ENCODE results near the gene ODF2.
"Not testable (repeated sequence)": the region's sequence is repeated elsewhere in the genome, so short reads cannot be mapped to it uniquely, and the experiment has no call there.

Gene ODF2

DNA sequence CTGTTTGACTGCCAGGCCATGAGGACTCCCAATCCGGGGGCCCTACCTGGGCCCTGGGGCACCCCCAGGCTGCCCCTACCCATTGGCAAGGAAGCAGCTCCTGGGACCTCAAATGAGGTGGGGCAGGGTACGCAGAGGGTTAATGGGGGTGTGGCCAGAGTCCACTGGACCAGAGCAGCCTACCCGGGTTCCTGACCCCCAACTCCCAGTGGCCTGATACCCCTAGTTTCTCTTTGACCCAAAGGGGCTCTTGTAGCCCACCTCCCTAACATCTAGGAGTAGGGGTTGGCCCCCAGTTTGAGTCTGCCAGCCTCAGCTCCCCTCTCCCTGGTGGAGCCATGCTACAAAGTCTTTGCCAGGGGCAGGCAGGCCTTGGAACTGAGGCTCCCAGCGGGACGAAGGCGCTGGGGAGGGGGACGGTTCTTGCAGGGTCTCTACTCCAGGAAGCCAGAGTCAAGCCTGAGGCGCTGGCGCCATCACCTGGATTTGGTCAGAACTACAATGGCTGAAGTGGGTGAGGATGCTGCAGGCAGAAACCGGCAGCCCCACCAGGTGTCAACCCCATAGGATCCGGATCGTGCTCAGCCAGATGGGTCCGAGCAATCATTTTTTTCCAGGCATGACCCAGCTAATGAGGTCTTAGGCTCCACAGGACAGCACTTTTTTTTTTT, 43.6 kb upstream of the ODF2 start:
- no peak overlapping the region for H3K4me3 ChIP-seq (ENCODE audit: insufficient read length, low read depth)
- peaks cover 26% of the 10 kb centered on the region for H3K4me1 ChIP-seq (ENCODE audit: insufficient read depth, insufficient read length)
- peak; percentile 89 for DNase-seq (ENCODE audit: low read depth, low spot score)
- TF ChIP-seq YY1 (IDR thresholded peaks at IDR 0.05; ENCODE audit: insufficient read depth, insufficient read length) (no peak), SUZ12 (IDR thresholded peaks at IDR 0.05; ENCODE audit: extremely low read depth, insufficient read depth, insufficient read length) (no peak), ZNF274 (IDR thresholded peaks at IDR 0.05; ENCODE audit: low read depth, low read length) (no peak)
- H3K9me3 ChIP-seq (ENCODE audit: insufficient read depth, low read length), result no peaks in the 10 kb centered on the region
- H3K9ac ChIP-seq (ENCODE audit: insufficient read length, low read depth), result no peak overlapping the region
- H3K27me3 ChIP-seq (ENCODE audit: insufficient read depth, insufficient read length), result peaks cover 50% of the 10 kb centered on the region
- no peaks in the 10 kb centered on the region for H3K36me3 ChIP-seq (ENCODE audit: insufficient read depth, insufficient read length, low read length)

DNA sequence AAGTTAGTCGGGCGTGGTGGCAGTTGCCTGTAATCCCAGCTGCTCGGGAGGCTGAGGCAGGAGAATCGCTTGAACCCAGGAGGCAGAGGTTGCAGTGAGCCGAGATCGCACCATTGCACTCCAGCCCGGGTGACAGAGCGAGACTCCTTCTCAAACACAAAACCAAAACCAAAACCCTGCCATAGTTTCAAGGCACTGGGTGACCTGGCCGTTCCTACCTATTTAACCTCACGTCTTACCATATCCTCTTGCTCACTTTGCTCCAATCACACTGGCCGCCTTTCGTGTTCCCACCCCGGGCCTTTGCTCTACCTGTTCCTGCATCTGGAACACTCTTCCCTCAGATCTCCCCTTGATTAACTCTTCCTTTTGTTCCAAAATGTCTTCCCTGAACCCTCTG, 42.1 kb upstream of the ODF2 start:
- H3K9ac ChIP-seq (ENCODE audit: insufficient read length, low read depth); H3K36me3 ChIP-seq (ENCODE audit: insufficient read depth, insufficient read length, low read length); H3K9me3 ChIP-seq (ENCODE audit: insufficient read depth, low read length); DNase-seq (ENCODE audit: low read depth, low spot score); H3K4me3 ChIP-seq (ENCODE audit: insufficient read length, low read depth): not testable (repeated sequence)
- Histone ChIP-seq H3K27me3 (ENCODE audit: insufficient read depth, insufficient read length) (peaks cover 50% of the 10 kb centered on the region), H3K4me1 (ENCODE audit: insufficient read depth, insufficient read length) (peaks cover 21% of the 10 kb centered on the region)

DNA sequence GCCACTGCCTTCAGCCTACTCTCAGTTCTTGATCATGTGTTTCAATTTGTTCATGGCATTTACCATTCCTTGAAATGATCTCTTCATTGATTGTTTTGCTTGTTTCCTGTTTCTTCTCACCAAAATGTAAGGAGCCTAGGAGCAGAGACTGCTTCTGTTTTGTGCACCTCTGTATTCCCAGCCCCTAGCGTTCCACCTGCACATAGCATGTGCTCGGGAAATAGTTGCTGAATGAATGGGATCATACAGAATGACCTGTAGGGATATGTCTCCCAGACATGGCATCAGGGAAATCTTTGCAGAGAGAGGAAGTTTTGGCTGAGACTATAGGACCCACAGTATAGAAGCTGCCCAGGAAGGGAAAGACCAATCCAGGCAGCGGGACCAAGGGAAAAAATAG, 41.3 kb upstream of the ODF2 start:
- TF ChIP-seq YY1 (IDR thresholded peaks at IDR 0.05; ENCODE audit: insufficient read depth, insufficient read length) (no peak), SUZ12 (IDR thresholded peaks at IDR 0.05; ENCODE audit: extremely low read depth, insufficient read depth, insufficient read length) (no peak), ZNF274 (IDR thresholded peaks at IDR 0.05; ENCODE audit: low read depth, low read length) (no peak)
- no peaks in the 10 kb centered on the region for H3K9me3 ChIP-seq (ENCODE audit: insufficient read depth, low read length)
- no peak overlapping the region for H3K4me3 ChIP-seq (ENCODE audit: insufficient read length, low read depth)
- peaks cover 17% of the 10 kb centered on the region for H3K4me1 ChIP-seq (ENCODE audit: insufficient read depth, insufficient read length)
- DNase-seq (ENCODE audit: low read depth, low spot score), result no peak
- H3K36me3 ChIP-seq (ENCODE audit: insufficient read depth, insufficient read length, low read length), result no peaks in the 10 kb centered on the region
- peaks cover 49% of the 10 kb centered on the region for H3K27me3 ChIP-seq (ENCODE audit: insufficient read depth, insufficient read length)
- H3K9ac ChIP-seq (ENCODE audit: insufficient read length, low read depth), result no peak overlapping the region

DNA sequence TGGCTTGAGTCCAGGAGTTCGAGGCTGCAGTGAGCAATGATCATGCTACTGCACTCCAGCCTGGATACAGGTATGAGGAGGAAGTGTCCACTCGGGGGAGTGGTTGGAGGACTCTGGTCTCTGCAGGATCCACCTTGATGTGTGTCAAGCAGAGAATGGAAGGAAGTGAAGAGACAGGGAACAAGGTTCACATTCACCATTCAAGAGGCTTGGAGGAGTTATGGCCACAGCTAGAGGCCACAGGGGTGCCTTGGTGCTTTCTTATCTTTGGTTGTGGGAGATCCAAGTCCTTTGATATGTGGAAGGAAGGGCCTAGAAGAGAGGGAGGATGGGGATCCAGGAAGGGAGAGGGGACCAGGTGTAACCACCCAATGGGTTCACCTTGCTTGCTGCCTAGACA, 40.5 kb upstream of the ODF2 start:
- Histone ChIP-seq H3K9me3 (ENCODE audit: insufficient read depth, low read length) (no peaks in the 10 kb centered on the region), H3K4me1 (ENCODE audit: insufficient read depth, insufficient read length) (peaks cover 10% of the 10 kb centered on the region), H3K27me3 (ENCODE audit: insufficient read depth, insufficient read length) (peaks cover 42% of the 10 kb centered on the region), H3K36me3 (ENCODE audit: insufficient read depth, insufficient read length, low read length) (no peaks in the 10 kb centered on the region), H3K4me3 (ENCODE audit: insufficient read length, low read depth) (no peak overlapping the region), H3K9ac (ENCODE audit: insufficient read length, low read depth) (no peak overlapping the region)
- no peak for TF ChIP-seq SUZ12 (IDR thresholded peaks at IDR 0.05; ENCODE audit: extremely low read depth, insufficient read depth, insufficient read length)
- TF ChIP-seq ZNF274 (IDR thresholded peaks at IDR 0.05; ENCODE audit: low read depth, low read length), result no peak
- no peak for TF ChIP-seq YY1 (IDR thresholded peaks at IDR 0.05; ENCODE audit: insufficient read depth, insufficient read length)
- DNase-seq (ENCODE audit: low read depth, low spot score), result no peak

- no peak for DNase-seq (ENCODE audit: low read depth, low spot score)
- Histone ChIP-seq H3K36me3 (ENCODE audit: insufficient read depth, insufficient read length, low read length) (no peaks in the 10 kb centered on the region), H3K9me3 (ENCODE audit: insufficient read depth, low read length) (no peaks in the 10 kb centered on the region), H3K4me3 (ENCODE audit: insufficient read length, low read depth) (no peak overlapping the region), H3K27me3 (ENCODE audit: insufficient read depth, insufficient read length) (peaks cover 35% of the 10 kb centered on the region), H3K9ac (ENCODE audit: insufficient read length, low read depth) (no peak overlapping the region), H3K4me1 (ENCODE audit: insufficient read depth, insufficient read length) (peaks cover 10% of the 10 kb centered on the region)
- TF ChIP-seq YY1 (IDR thresholded peaks at IDR 0.05; ENCODE audit: insufficient read depth, insufficient read length), result no peak
- no peak for TF ChIP-seq ZNF274 (IDR thresholded peaks at IDR 0.05; ENCODE audit: low read depth, low read length)
- no peak for TF ChIP-seq SUZ12 (IDR thresholded peaks at IDR 0.05; ENCODE audit: extremely low read depth, insufficient read depth, insufficient read length)
These were observed 39.8 kb upstream of the ODF2 start for GRCh38 chr9:128416014-128416413.

GRCh38 chr9:128416432-128417019, 39.3 kb upstream of the ODF2 start:
- no peak for TF ChIP-seq SUZ12 (IDR thresholded peaks at IDR 0.05; ENCODE audit: extremely low read depth, insufficient read depth, insufficient read length)
- no peak for TF ChIP-seq ZNF274 (IDR thresholded peaks at IDR 0.05; ENCODE audit: low read depth, low read length)
- TF ChIP-seq YY1 (IDR thresholded peaks at IDR 0.05; ENCODE audit: insufficient read depth, insufficient read length), result no peak
- no peaks in the 10 kb centered on the region for H3K36me3 ChIP-seq (ENCODE audit: insufficient read depth, insufficient read length, low read length)
- H3K4me3 ChIP-seq (ENCODE audit: insufficient read length, low read depth), result no peak overlapping the region
- peaks cover 7% of the 10 kb centered on the region for H3K4me1 ChIP-seq (ENCODE audit: insufficient read depth, insufficient read length)
- H3K9ac ChIP-seq (ENCODE audit: insufficient read length, low read depth), result no peak overlapping the region
- no peak for DNase-seq (ENCODE audit: low read depth, low spot score)
- H3K27me3 ChIP-seq (ENCODE audit: insufficient read depth, insufficient read length), result peaks cover 30% of the 10 kb centered on the region
- H3K9me3 ChIP-seq (ENCODE audit: insufficient read depth, low read length), result no peaks in the 10 kb centered on the region

DNA sequence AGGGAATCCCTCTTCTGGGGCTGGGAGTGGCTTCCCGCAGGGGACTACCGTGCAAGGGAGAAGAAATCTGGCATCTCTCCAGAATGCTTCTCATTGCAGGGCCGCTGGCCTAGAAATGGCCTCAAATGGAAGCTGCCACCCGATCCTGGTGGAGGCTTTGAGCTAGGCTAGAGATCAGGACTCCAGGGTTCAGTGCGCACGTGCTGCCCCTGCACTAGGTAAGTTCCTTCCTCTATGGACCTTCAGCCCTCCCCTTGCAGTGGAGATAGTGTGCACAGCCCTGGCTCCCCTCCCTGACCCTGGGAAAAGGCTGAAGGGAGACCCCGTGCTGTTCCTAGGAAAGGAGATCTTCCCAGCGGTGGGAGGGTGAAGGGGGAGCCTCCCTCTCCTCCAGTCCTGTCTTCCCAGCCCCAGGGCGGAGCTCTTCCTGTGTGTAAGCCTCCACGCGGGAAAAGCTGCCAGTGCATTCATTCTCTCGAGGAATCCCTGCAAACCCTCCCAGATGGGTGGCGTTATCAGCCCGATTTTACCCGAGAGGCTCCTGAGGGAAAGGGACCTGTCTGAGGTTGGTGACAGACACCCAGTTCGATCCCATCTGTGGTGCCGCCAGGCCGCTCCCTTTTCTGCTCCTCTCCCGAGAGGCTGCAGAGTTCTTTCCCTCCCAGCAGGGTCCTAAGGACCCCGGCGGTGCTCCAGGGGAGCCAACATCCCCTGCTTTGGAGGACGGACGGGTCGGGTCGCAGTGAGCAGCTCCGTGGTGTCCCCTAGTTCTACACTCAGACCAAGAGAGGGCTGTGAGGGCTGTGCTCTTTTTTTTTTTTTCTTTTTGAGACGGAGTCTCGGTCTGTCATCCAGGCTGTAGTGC, 36.5 kb upstream of the ODF2 start:
- Histone ChIP-seq H3K4me1 (ENCODE audit: insufficient read depth, insufficient read length) (peaks cover 7% of the 10 kb centered on the region), H3K4me3 (ENCODE audit: insufficient read length, low read depth) (peak overlapping the region; percentile 49), H3K9me3 (ENCODE audit: insufficient read depth, low read length) (no peaks in the 10 kb centered on the region), H3K9ac (ENCODE audit: insufficient read length, low read depth) (peak overlapping the region; percentile 68), H3K36me3 (ENCODE audit: insufficient read depth, insufficient read length, low read length) (peaks cover 7% of the 10 kb centered on the region), H3K27me3 (ENCODE audit: insufficient read depth, insufficient read length) (peaks cover 12% of the 10 kb centered on the region)
- no peak for DNase-seq (ENCODE audit: low read depth, low spot score)
- no peak for TF ChIP-seq ZNF274 (IDR thresholded peaks at IDR 0.05; ENCODE audit: low read depth, low read length)
- TF ChIP-seq YY1 (IDR thresholded peaks at IDR 0.05; ENCODE audit: insufficient read depth, insufficient read length), result no peak
- TF ChIP-seq SUZ12 (IDR thresholded peaks at IDR 0.05; ENCODE audit: extremely low read depth, insufficient read depth, insufficient read length), result no peak
